ENCODE measurements around the gene ZNF487. TPM values are rescaled to one million over a fixed set of nuclear protein-coding genes. Genes with fewer than 3 reads are reported as not detected.
"Not testable (repeated sequence)": the region's sequence is repeated elsewhere in the genome, so short reads cannot be mapped to it uniquely, and the experiment has no call there.

Gene ZNF487
- total RNA-seq, 4 donors from 2014 or later, result 2.9 to 7.2 (median 3.7) TPM

GRCh38 chr10:43444897-43445466 lies 8.1 kb downstream of the ZNF487 start:
- no peak for TF ChIP-seq POLR2A (IDR thresholded peaks at IDR 0.05)
- TF ChIP-seq, protein P1, sequence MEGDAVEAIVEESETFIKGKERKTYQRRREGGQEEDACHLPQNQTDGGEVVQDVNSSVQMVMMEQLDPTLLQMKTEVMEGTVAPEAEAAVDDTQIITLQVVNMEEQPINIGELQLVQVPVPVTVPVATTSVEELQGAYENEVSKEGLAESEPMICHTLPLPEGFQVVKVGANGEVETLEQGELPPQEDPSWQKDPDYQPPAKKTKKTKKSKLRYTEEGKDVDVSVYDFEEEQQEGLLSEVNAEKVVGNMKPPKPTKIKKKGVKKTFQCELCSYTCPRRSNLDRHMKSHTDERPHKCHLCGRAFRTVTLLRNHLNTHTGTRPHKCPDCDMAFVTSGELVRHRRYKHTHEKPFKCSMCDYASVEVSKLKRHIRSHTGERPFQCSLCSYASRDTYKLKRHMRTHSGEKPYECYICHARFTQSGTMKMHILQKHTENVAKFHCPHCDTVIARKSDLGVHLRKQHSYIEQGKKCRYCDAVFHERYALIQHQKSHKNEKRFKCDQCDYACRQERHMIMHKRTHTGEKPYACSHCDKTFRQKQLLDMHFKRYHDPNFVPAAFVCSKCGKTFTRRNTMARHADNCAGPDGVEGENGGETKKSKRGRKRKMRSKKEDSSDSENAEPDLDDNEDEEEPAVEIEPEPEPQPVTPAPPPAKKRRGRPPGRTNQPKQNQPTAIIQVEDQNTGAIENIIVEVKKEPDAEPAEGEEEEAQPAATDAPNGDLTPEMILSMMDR (IDR thresholded peaks at IDR 0.05), result no peak
- intact Hi-C loops (cut with DNase I; ENCODE audit: low total_unique reads), result no loop called here
- DNase-seq (ENCODE audit: low spot score in 2 of 2), result no peak
- 50 to 55% methylated on average over 2 of the region's 2 CpGs for WGBS, 2 donors
- H3K4me3 ChIP-seq (ENCODE audit: low read depth, poor library complexity, severe bottlenecking), result no peak overlapping the region

DNA sequence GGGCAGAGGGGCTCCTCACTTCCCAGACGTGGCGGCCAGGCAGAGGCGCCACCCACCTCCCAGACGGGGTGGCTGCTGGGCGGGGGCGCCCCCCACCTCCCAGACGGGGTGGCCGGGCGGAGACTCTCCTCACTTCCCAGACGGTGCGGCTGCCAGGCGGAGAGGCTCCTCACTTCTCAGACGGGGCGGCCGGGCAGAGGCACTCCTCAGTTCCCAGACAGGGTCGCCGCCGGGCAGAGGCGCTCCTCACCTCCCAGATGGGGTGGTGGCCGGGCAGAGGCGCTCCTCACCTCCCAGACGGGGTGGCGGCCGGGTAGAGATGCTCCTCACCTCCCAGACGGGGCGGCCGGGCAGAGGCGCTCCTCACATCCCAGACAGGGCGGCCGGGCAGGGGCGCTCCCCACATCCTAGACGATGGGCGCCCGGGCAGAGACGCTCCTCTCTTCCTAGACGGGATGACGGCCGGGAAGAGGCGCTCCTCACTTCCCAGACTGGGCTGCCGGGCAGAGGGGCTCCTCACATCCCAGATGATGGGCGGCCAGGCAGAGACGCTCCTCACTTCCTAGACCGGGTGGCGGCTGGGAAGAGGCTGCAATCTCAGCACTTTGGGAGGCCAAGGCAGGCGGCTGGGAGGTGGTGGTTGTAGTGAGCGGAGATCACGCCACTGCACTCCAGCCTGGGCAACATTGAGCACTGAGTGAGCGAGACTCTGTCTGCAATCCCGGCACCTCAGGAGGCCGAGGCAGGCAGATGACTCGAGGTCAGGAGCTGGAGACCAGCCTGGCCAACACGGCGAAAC lies 9.5 kb downstream of the ZNF487 start:
- DNase-seq (ENCODE audit: low spot score in 2 of 2); intact Hi-C loops (cut with DNase I; ENCODE audit: low total_unique reads); H3K4me3 ChIP-seq (ENCODE audit: low read depth, poor library complexity, severe bottlenecking): not testable (repeated sequence)
- 93 to 98% methylated on average over 28 to 41 of the region's 53 CpGs for WGBS, 2 donors

DNA sequence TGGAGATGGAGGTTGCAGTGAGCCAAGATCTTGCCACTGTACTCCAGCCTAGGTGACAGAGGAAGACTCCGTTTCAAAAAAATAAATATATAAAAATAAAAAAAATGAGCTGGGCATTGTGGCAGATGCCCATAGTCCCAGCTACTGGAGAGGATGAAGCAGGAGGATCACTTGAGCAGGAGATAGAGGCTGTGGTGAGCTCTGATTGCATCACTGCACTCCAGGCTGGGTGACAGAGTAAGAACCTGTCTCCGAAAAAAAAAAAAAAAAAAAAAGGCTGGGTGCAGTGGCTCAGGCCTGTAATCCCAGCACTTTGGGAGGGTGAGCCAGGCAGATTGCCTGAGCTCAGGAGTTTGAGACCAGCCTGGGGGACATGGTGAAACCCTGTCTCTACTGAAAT lies 11.8 kb downstream of the ZNF487 start:
- no peak overlapping the region for H3K4me3 ChIP-seq (ENCODE audit: low read depth, poor library complexity, severe bottlenecking)
- intact Hi-C loops (cut with DNase I; ENCODE audit: low total_unique reads), result no loop called here
- TF ChIP-seq POLR2A (IDR thresholded peaks at IDR 0.05), result no peak
- TF ChIP-seq, protein P1 (IDR thresholded peaks at IDR 0.05), result no peak
- 79 to 81% methylated on average over 2 of the region's 2 CpGs for WGBS, 2 donors
- DNase-seq (ENCODE audit: low spot score in 2 of 2), result no peak

DNA sequence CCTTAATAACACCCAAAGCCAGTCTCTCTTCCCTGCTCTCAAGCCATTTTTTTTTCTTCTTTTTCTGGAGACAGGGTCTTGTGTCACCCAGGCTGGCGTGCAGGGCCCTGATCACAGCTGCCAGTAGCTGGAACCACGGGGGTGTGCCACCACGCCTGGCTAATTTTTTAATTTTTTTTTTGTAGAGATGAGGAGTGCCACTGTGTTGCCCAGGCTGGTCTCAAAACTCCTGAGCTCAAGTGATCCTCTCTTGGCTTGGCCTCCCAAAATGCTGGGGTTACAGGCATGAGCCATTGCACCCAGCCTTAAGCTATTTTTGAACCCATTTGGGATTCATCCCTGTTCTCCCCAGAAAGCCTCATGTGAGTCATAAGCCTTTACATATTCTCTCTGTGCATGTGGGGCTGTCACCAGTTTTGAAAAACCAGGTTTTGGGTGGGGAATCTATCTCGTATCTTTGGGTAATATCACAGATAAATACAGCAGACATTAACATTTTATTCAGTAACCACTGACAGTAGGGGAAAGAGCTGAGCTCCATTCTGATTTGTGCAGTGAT lies 15.5 kb downstream of the ZNF487 start:
- DNase-seq (ENCODE audit: low spot score in 2 of 2), result no peak
- H3K4me3 ChIP-seq (ENCODE audit: low read depth, poor library complexity, severe bottlenecking), result no peak overlapping the region
- intact Hi-C loops (cut with DNase I; ENCODE audit: low total_unique reads), result no loop called here
- TF ChIP-seq, protein P1 (IDR thresholded peaks at IDR 0.05), result no peak
- no peak for TF ChIP-seq POLR2A (IDR thresholded peaks at IDR 0.05)
- 41 to 47% methylated on average over 4 of the region's 4 CpGs for WGBS, 2 donors

DNA sequence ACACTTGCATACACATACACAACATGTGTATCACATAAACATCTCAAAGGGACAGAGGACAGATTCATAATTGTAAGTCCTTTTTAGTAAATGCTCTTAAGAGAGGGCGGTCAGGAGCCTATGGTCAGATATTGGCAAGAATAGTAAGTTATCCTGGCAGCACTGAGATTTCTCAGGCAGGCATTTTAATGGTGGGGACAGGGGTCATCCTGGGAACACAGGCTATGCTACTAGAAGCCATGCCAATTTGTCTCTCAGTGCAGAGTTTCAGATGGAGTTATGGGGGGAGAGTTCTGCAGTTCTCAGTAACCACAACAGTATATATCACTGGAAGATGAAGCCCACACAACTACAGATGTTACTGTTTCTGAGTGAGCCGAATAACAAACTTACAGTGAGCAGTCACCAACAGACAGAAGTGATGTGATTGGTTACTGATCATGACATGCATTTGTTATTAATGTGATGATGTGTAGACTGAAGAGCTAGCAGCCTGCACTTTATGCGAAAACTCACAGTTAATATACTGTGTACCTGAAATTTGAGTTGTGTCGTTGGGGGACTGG lies 16.4 kb downstream of the ZNF487 start:
- TF ChIP-seq, protein P1 (IDR thresholded peaks at IDR 0.05), result no peak
- TF ChIP-seq POLR2A (IDR thresholded peaks at IDR 0.05), result no peak
- H3K4me3 ChIP-seq (ENCODE audit: low read depth, poor library complexity, severe bottlenecking), result no peak overlapping the region

DNA sequence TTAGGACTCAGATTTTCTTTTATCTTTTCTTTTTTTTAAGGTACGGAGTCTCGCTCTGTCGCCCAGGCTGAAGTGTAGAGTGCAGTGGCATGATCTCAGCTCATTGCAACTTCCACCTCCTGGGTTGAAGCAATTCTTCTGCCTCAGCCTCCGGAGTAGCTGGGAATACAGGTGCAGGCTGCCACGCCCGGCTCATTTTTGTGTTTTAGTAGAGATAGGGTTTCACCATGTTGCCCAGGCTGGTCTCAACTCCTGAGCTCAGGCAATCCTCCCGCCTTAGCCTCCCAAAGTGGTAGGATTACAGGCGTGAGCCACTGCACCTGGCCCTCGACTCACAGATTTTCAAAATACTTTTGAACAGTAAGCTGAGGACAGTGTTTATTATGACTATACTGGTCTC lies 17.1 kb downstream of the ZNF487 start:
- WGBS, 2 donors, result 80 to 83% methylated on average over 9 of the region's 9 CpGs
- intact Hi-C loops (cut with DNase I; ENCODE audit: low total_unique reads); H3K4me3 ChIP-seq (ENCODE audit: low read depth, poor library complexity, severe bottlenecking): not testable (repeated sequence)

More for the DNA sequence above, 16.4 kb downstream of the ZNF487 start:
- 70 to 74% methylated on average over 4 of the region's 4 CpGs for WGBS, 2 donors
- no peak for DNase-seq (ENCODE audit: low spot score in 2 of 2)
- intact Hi-C loops (cut with DNase I; ENCODE audit: low total_unique reads), result no loop called here

DNA sequence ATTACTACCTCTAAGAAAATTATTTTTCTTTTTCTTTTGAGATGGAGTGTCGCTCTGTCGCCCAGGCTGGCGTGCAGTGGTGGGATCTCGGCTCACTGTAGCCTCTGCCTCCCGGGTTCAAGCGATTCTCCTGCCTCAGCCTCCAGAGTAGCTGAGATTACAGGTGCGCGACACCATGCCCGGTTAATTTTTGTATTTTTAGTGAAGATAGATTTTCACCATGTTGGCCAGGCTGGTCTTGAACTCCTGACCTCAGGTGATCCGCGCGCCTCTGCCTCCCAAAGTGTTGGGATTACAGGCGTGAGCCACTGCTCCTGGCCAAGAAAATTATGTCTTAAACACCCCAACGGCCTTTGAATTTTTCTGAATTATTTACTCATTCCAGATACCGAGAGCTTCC lies 19.6 kb downstream of the ZNF487 start:
- not testable (repeated sequence) for DNase-seq (ENCODE audit: low spot score in 2 of 2)

More for the DNA sequence above, 17.1 kb downstream of the ZNF487 start:
- not testable (repeated sequence) for DNase-seq (ENCODE audit: low spot score in 2 of 2)

More for the DNA sequence above, 19.6 kb downstream of the ZNF487 start:
- H3K4me3 ChIP-seq (ENCODE audit: low read depth, poor library complexity, severe bottlenecking); intact Hi-C loops (cut with DNase I; ENCODE audit: low total_unique reads): not testable (repeated sequence)
- 94 to 95% methylated on average over 15 of the region's 15 CpGs for WGBS, 2 donors

Measured in lower leg skin (tissue), 4 donors.